Duodenal mucosa (tissue), 2 donors: Measurements from ENCODE around the gene BFAR.

Experiments used
- H3K27ac ChIP-seq: one replicate; pipeline ENCODE4 v1.7.0; 2013; ENCODE audit warnings: low read depth, low read length
- H3K27me3 ChIP-seq, 2 donors: one replicate each; pipeline ENCODE4 v1.7.0; 2013; ENCODE audit warnings: low read length in 2 of 2, control low read depth in 1 of 2; ENCODE audit not compliant: insufficient read depth in 2 of 2, control insufficient read depth in 1 of 2
- H3K36me3 ChIP-seq, 2 donors: one replicate each; pipeline ENCODE4 v1.7.0; 2013; ENCODE audit warnings: low read length in 2 of 2, control low read depth in 1 of 2; ENCODE audit not compliant: insufficient read depth in 2 of 2, control insufficient read depth in 1 of 2
- H3K4me1 ChIP-seq, 2 donors: one replicate each; pipeline ENCODE4 v1.7.0; 2013; ENCODE audit warnings: low read length in 2 of 2, control low read depth in 1 of 2; ENCODE audit not compliant: insufficient read depth in 2 of 2, control insufficient read depth in 1 of 2
- H3K4me3 ChIP-seq, 2 donors: one replicate each; pipeline ENCODE4 v1.7.0; 2013; ENCODE audit warnings: low read length in 2 of 2, low read depth in 1 of 2
- H3K9ac ChIP-seq, 2 donors: one replicate each; pipeline ENCODE4 v1.7.0; 2013; ENCODE audit warnings: low read length in 2 of 2, low read depth in 1 of 2
- H3K9me3 ChIP-seq, 2 donors: one replicate each; pipeline ENCODE4 v1.7.0; 2013; ENCODE audit warnings: low read length in 2 of 2, control low read depth in 1 of 2; ENCODE audit not compliant: control insufficient read depth in 1 of 2

BFAR gene, protein sequence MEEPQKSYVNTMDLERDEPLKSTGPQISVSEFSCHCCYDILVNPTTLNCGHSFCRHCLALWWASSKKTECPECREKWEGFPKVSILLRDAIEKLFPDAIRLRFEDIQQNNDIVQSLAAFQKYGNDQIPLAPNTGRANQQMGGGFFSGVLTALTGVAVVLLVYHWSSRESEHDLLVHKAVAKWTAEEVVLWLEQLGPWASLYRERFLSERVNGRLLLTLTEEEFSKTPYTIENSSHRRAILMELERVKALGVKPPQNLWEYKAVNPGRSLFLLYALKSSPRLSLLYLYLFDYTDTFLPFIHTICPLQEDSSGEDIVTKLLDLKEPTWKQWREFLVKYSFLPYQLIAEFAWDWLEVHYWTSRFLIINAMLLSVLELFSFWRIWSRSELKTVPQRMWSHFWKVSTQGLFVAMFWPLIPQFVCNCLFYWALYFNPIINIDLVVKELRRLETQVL

DNA sequence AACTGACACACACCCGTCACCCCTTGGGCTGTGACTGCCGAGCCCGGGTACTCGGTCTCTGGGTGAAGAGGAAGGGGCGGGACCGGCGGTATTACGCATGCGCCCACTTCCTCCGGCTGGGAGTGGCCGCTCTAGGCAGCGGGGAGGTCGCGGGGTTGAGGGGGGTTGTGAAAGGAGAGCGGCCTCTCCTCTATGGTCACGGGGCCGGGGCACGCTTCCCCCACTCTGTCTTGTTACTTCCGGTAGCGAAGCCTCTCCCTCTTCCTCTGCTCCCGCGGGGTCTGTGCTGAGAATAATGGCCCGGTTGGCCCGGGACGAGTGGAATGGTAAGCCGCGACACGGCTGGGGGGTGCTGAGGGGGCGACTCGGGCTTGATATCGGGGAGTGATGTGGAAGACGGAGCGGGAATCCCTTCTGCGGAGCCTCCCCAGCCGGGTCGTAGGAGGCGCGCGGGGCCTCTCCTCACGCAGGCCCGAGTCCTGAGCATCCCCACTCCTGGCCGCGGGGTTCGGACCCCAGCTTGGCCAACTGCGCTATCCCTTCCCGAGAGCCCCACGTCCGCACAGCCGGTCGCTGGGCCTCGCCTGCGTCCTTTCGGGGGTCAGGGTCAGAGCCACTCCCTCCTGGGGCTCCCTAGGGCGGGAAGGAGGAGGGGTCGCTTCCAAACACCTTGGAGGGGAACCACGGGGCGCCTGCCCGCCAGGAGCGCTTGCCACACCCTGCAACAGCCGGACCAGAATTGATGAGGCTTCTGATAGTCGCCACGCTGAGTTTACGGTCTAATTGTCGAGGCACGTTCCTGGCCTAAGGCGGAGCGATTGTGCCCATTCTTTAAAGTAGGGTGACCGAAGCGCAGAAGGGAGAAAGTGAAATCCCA, at the start of gene BFAR:
BFAR (plus strand) TSS at position 259 of the 877 bp plus-strand sequence. CDS start 11,396 bp downstream, outside the sequence.
- Histone ChIP-seq H3K9me3 (no peaks in the 10 kb centered on the region), H3K4me1 (peaks cover 40 to 45% of the 10 kb centered on the region in 2 donors), H3K36me3 (peaks cover 0 to 1% of the 10 kb centered on the region in 2 donors), H3K27ac (peak within 1 kb of the TSS; percentile 98), H3K9ac (peak within 1 kb of the TSS; percentile 99), H3K4me3 (peak within 1 kb of the TSS; percentile 94), H3K27me3 (no peaks in the 10 kb centered on the region)

DNA sequence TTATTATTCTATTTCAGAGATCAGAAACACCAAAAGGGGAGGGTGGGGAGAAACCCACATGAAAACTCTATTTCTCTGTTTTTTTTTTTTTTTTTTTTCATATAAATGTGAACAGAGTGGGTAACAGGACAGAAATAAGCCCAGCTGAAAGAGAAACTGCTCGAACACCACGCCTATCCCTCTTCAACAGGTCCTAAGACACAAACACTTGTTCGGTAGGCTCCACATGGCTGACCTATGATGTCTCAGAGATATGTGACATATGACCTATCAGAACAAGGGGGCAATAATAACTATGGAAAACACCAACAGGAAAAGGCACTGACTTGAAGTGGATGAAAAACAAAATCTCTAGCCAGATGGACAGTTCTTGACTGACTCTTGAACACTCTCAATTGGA, 47.5 kb upstream of the BFAR start:
- H3K4me3 ChIP-seq: no peak overlapping the region
- no peaks in the 10 kb centered on the region for H3K4me1 ChIP-seq
- H3K36me3 ChIP-seq: peaks cover 27 to 59% of the 10 kb centered on the region in 2 donors
- no peak overlapping the region for H3K9ac ChIP-seq
- no peaks in the 10 kb centered on the region for H3K9me3 ChIP-seq
- H3K27me3 ChIP-seq: no peaks in the 10 kb centered on the region
- H3K27ac ChIP-seq: no peak overlapping the region

DNA sequence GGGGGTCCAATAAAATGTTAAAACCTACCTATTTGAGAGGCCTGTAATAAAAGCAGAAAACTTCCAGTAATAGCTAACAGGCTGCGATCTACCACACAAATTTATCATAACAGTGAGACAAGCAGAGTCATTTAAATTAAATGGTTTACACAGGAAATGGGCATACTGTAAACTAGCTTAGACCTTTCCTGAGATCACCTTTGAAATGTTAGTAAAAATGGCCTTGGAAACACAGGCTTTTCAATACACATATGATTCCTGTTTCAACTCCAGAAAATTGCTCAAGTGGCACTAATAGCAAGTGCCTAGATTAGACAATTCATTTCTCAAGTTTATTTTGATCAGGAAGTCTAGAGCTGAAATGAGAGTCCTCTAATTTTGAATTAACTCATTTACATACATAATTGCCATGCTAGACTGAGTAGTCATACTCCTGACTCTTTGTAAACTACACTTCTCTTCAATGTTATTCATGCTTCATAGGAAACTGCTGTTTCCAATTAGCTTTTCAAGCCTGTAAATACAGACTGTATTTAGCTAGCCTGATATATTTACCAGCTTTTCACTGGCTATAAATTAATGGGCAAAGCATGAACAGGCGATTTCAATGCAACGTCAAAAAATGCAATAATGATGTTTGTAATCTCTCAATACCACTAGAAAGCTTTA, 46.0 kb upstream of the BFAR start:
- no peak overlapping the region for H3K4me3 ChIP-seq
- H3K36me3 ChIP-seq: peaks cover 25 to 54% of the 10 kb centered on the region in 2 donors
- no peaks in the 10 kb centered on the region for H3K27me3 ChIP-seq
- no peaks in the 10 kb centered on the region for H3K9me3 ChIP-seq
- H3K27ac ChIP-seq: no peak overlapping the region
- H3K4me1 ChIP-seq: no peaks in the 10 kb centered on the region
- no peak overlapping the region for H3K9ac ChIP-seq

DNA sequence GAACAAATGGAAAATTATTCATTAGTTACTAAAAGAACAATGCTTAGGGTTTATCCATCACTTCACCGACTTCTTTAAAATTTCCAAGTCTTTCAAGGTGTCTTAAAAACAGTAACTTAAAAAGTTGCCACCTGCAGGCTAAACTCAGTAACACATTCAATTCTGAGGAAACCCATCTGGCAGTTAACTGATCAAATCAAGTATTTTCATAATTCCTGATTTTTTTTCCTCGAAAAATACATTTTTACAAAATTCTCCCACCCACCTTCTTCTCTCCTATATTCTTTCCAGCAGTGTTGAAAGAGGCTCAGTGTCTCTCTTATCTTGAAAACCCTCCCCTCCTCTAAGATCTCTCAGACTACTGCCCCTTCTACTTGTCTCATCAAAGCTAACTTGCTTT, 32.6 kb upstream of the BFAR start:
- no peak overlapping the region for H3K4me3 ChIP-seq
- H3K9me3 ChIP-seq: no peaks in the 10 kb centered on the region
- no peaks in the 10 kb centered on the region for H3K4me1 ChIP-seq
- H3K36me3 ChIP-seq: peaks cover 12 to 77% of the 10 kb centered on the region in 2 donors
- H3K27ac ChIP-seq: no peak overlapping the region
- no peaks in the 10 kb centered on the region for H3K27me3 ChIP-seq
- H3K9ac ChIP-seq: no peak overlapping the region

DNA sequence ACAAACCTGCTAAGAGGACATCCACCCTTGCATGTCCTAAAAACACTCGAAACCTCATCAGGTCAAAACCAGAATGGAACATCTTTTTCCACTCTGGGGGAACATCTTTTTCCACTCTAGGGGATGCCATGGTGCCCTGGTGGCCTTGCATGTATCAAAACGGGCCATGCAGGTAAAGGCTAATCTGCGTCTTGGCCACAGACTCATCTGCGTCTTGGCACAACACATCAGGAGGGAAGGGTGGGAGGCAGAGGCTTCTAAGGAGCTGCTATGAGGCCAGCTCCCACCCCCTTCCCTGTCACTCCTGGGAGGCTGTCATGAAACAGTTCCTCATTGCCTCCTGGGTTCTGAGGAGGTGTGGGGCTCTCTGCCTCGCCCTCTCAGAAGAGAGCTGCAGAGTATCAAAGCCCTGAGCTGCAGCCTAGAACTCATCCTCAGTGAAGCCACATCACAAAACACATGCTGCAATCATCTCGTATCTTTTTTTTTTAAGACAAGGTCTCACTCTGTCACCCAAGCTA, 30.2 kb upstream of the BFAR start:
- H3K36me3 ChIP-seq: peaks cover 15 to 73% of the 10 kb centered on the region in 2 donors
- no peak overlapping the region for H3K9ac ChIP-seq
- H3K9me3 ChIP-seq: no peaks in the 10 kb centered on the region
- no peak overlapping the region for H3K4me3 ChIP-seq
- no peaks in the 10 kb centered on the region for H3K4me1 ChIP-seq
- no peaks in the 10 kb centered on the region for H3K27me3 ChIP-seq
- H3K27ac ChIP-seq: no peak overlapping the region

DNA sequence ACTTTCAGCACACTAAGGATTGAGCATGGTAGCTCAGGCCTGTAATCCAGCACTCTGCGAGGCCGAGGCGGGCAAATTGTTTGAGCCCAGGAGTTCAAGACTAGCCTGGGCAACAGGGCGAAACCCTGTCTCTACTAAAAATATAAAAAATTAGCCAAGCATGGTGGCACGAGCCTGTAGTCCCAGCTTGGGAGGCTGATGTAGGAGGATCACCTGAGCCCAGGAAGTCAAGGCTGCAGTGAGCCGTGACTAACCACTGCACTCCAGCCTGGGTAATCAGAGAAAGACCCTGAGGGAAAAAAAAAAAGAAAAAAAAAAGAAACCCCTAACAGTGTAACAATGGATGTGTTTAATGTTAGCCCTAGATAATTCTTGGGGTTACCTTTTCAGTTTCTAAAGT, 26.6 kb upstream of the BFAR start:
- H3K9ac ChIP-seq: no peak overlapping the region

DNA sequence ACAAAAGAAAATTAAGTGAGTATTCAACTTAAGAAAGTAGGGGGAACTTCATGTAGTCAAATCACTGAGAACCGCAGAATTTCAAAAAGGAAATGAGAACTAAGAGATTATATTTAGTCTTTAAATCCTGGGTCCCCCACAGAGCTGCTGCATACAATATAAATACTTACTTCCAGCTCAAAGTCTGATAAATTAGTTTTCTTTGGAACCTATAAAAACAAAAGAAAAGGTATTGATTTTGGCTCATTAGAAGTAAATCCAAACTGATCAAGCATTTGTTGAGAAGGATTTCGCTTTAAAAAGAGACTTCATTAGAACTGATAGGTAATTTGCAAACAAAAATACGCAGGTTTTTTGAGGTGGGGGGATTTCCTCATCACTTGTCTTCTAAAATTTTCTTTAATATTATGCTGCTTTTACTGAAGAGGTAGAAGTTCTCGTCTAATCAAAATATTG, 24.6 kb upstream of the BFAR start:
- Histone ChIP-seq H3K4me1 (no peaks in the 10 kb centered on the region), H3K9ac (no peak overlapping the region), H3K9me3 (no peaks in the 10 kb centered on the region), H3K36me3 (peaks cover 17 to 68% of the 10 kb centered on the region in 2 donors), H3K4me3 (no peak overlapping the region), H3K27ac (no peak overlapping the region), H3K27me3 (no peaks in the 10 kb centered on the region)

More for the DNA sequence above, 26.6 kb upstream of the BFAR start:
- Histone ChIP-seq H3K27ac (no peak overlapping the region), H3K4me1 (no peaks in the 10 kb centered on the region), H3K27me3 (no peaks in the 10 kb centered on the region), H3K36me3 (peaks cover 24 to 74% of the 10 kb centered on the region in 2 donors), H3K4me3 (no peak overlapping the region), H3K9me3 (no peaks in the 10 kb centered on the region)

DNA sequence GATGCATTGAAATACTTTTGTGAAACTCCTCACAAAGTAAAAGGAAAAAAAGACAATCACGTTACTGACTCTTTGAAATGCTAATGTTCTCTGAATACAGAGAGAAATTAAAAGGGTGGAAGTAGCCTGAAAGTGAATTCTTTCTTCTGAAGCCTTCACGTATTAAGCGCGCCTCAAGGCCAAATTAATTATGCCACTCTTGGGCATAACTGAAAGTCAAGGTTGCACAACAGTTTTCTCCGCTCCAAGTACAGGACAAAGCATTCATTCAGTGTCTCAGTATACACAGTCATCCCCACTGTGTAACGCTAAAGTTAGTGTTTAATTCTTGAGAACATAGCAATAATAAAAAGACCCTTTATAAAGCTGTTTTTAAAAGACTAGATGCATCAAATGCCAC, 24.1 kb upstream of the BFAR start:
- Histone ChIP-seq H3K9me3 (no peaks in the 10 kb centered on the region), H3K4me1 (no peaks in the 10 kb centered on the region), H3K36me3 (peaks cover 20 to 67% of the 10 kb centered on the region in 2 donors), H3K27ac (no peak overlapping the region), H3K27me3 (no peaks in the 10 kb centered on the region), H3K9ac (no peak overlapping the region), H3K4me3 (no peak overlapping the region)

DNA sequence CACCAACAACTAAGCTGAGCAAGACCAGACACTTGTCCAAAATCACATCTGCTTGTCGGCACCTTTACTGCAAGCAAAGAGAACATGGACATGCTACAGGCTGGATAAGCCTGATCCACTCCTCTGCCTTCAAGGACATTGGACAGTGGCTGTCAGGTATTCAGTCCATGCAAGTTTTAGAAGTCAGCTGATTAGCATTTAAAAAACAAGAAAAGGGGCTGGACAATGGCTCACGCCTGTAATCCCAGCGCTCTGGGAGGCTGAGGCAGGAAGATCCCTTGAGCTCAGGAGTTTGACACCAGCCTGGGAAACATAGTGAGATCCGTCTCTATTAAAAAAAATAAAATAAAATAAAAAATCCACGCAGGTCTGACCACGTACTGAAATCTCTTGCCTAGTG, 23.0 kb upstream of the BFAR start:
- H3K27ac ChIP-seq: no peak overlapping the region
- H3K9me3 ChIP-seq: no peaks in the 10 kb centered on the region
- H3K36me3 ChIP-seq: peaks cover 23 to 70% of the 10 kb centered on the region in 2 donors
- no peaks in the 10 kb centered on the region for H3K27me3 ChIP-seq
- no peak overlapping the region for H3K4me3 ChIP-seq
- H3K9ac ChIP-seq: no peak overlapping the region
- H3K4me1 ChIP-seq: no peaks in the 10 kb centered on the region
